HT-29 (cell line): ENCODE data around the gene NPIPB8. TPM values are rescaled to one million over a fixed set of nuclear protein-coding genes. Genes with fewer than 3 reads are reported as not detected.
"Not testable (repeated sequence)": the region's sequence is repeated elsewhere in the genome, so short reads cannot be mapped to it uniquely, and the experiment has no call there.

ENCODE experiments used
- DNase-seq: peaks from one replicate; pipeline ENCODE4 v3.0.0-alpha.2; 2015; ENCODE audit warnings: low spot score
- total RNA-seq: library from RNA; depleted of rRNA; stranded (reverse); fragments of >200 nt; shearing (Covaris generic); gene quantifications from 2 replicates; pipeline ENCODE4 v1.2.3, GENCODE V29; 2014; rRNA removed

Gene NPIPB8
- 0.15 and 0.42 TPM in 2 replicates for total RNA-seq

GRCh38 chr16:28637765-28638164 is at the start of gene NPIPB8:
Gene NPIPB8, plus strand, starts transcription at chr16:28638065. Its CDS starts 296 bp downstream, at chr16:28638361.
- DNase-seq: not testable (repeated sequence)

GRCh38 chr16:28589069-28589468 is 48.8 kb upstream of the NPIPB8 start:
- DNase-seq: no peak

- no peak for DNase-seq
Measured at GRCh38 chr16:28589930-28590329, 47.9 kb upstream of the NPIPB8 start.

- no peak for DNase-seq
Measured at GRCh38 chr16:28590384-28591340, 47.2 kb upstream of the NPIPB8 start.

- no peak for DNase-seq
Measured at GRCh38 chr16:28591355-28591754, 46.5 kb upstream of the NPIPB8 start.

- DNase-seq: no peak
Measured at GRCh38 chr16:28592511-28592910, 45.4 kb upstream of the NPIPB8 start.

GRCh38 chr16:28592979-28593553 is 44.8 kb upstream of the NPIPB8 start:
- DNase-seq: no peak

- DNase-seq: not testable (repeated sequence)
Measured at GRCh38 chr16:28595451-28595850, 42.4 kb upstream of the NPIPB8 start.

- DNase-seq: no peak
Measured at GRCh38 chr16:28596115-28596630, 41.7 kb upstream of the NPIPB8 start.

- DNase-seq: peak; percentile 53
Measured at GRCh38 chr16:28596840-28597691, 40.8 kb upstream of the NPIPB8 start, which contains the start of gene SULT1A2. Gene SULT1A2, minus strand, starts transcription at chr16:28597050. Its CDS starts 1,120 bp downstream, at chr16:28595930.

GRCh38 chr16:28597692-28598261 is 40.1 kb upstream of the NPIPB8 start:
- peak; percentile 12 for DNase-seq

- not testable (repeated sequence) for DNase-seq
Measured at GRCh38 chr16:28599377-28600285, 38.2 kb upstream of the NPIPB8 start.

GRCh38 chr16:28600965-28601364 is 36.9 kb upstream of the NPIPB8 start:
- DNase-seq: not testable (repeated sequence)

- not testable (repeated sequence) for DNase-seq
Measured at GRCh38 chr16:28601589-28601988, 36.3 kb upstream of the NPIPB8 start.

- not testable (repeated sequence) for DNase-seq
Measured at GRCh38 chr16:28602062-28602461, 35.8 kb upstream of the NPIPB8 start.

- no peak for DNase-seq
Measured at GRCh38 chr16:28602529-28602928, 35.3 kb upstream of the NPIPB8 start.

GRCh38 chr16:28603381-28604185 is 34.3 kb upstream of the NPIPB8 start:
- DNase-seq: no peak

- no peak for DNase-seq
Measured at GRCh38 chr16:28604186-28604565, 33.7 kb upstream of the NPIPB8 start.
